Stomach (tissue), 9 donors: ENCODE data around the gene VSIG10L2. TPM values are rescaled to one million over a fixed set of nuclear protein-coding genes. Genes with fewer than 3 reads are reported as not detected.
A peak's percentile ranks its signal among the peaks of the same experiment; 100 is the strongest.

Experiments used
- DNase-seq, 2 donors: peaks; one replicate each; pipeline versions ENCODE4 v3.0.0 to v3.0.0-alpha.2; 2013 to 2019
- H3K27ac ChIP-seq, 5 donors: fragments of 200-600 bp in 4 of 5; sonication (generic) in 4 of 5; one replicate each; pipeline ENCODE4 v1.5.1; 2013 to 2019; ENCODE audit warnings: mild to moderate bottlenecking in 1 of 5, moderate library complexity in 1 of 5
- H3K27me3 ChIP-seq, 3 donors: fragments of 200-600 bp; sonication (generic); one replicate each; pipeline ENCODE4 v1.5.1; 2017 to 2019; ENCODE audit warnings: mixed run types in 1 of 3
- H3K36me3 ChIP-seq, 4 donors: fragments of 200-600 bp; sonication (generic); 1 replicate in 3 of 4; 2 replicates in 1 of 4; pipeline ENCODE4 v1.5.1; 2016 to 2019
- H3K4me1 ChIP-seq, 4 donors: fragments of 200-600 bp; sonication (generic); one replicate each; pipeline ENCODE4 v1.5.1; 2016 to 2019
- H3K4me3 ChIP-seq, 4 donors: fragments of 200-600 bp; sonication (generic) in 3 of 4; one replicate each; pipeline ENCODE4 v1.5.1; 2016 to 2019; ENCODE audit warnings: mild to moderate bottlenecking in 1 of 4
- H3K9me3 ChIP-seq, 4 donors: fragments of 200-600 bp; sonication (generic); one replicate each; pipeline ENCODE4 v1.5.1; 2016 to 2019
- CTCF ChIP-seq, 7 experiments: fragments of 450-650 bp in 4 of 7; fragments of 200-600 bp in 3 of 7; sonication (generic) in 3 of 7; IDR thresholded peaks; one replicate each; pipeline ENCODE4 v1.5.1; 2016 to 2019; ENCODE audit warnings: antibody characterized with exemption in 7 of 7, control low read depth in 2 of 7, mild to moderate bottlenecking in 1 of 7
- EP300 ChIP-seq: sonication (generic); formaldehyde crosslinking; IDR thresholded peaks from one replicate; pipeline ENCODE4 v1.6.1; 2017; ENCODE audit warnings: antibody characterized with exemption
- POLR2A ChIP-seq, 4 donors: fragments of 450-650 bp; IDR thresholded peaks; one replicate each; pipeline ENCODE4 v1.6.1; 2016; ENCODE audit warnings: antibody characterized with exemption in 4 of 4, control low read depth in 2 of 4, mild to moderate bottlenecking in 1 of 4, moderate library complexity in 1 of 4
- POLR2AphosphoS5 ChIP-seq, 3 donors: sonication (generic); formaldehyde crosslinking; IDR thresholded peaks; one replicate each; pipeline ENCODE4 v1.6.1; 2016; ENCODE audit warnings: antibody characterized with exemption in 3 of 3
- WGBS, 5 donors: extraction: QIAGEN DNeasy Blood & Tissue Kit in 3 of 5; methylation state at CpG; one replicate each; pipeline versions ENCODE4 v1.1.5 to v1.1.7; 2013 to 2018; 5-methylcytosine and 5-hydroxymethylcytosine counted together
- intact Hi-C: fragments of 100-400 bp; cut with DNase I; formaldehyde crosslinking; loops from one replicate; pipeline ENCODE4 v1.15.1; 2023; ENCODE audit warnings: low total_unique reads
- polyA plus RNA-seq, 3 donors: library from polyadenylated mRNA; stranded (reverse); fragments of 200-250 nt; gene quantifications; one replicate each; pipeline ENCODE4 v1.2.3, GENCODE V29; 2013
- total RNA-seq, 5 donors: library from RNA; depleted of rRNA; stranded (reverse); fragments of >200 nt; gene quantifications; one replicate each; pipeline versions ENCODE4 v1.1.0 to v1.2.3, GENCODE V29; 2014 to 2016
- donor health status: healthy with polysubstance abuse.
- donor health status: Bipolar disorder and iron deficiency.
- donor health status: healthy.

The VSIG10L2 gene
- total and polyA plus RNA-seq, 8 donors: 0.35 to 1.4 TPM; not detected in 6

DNA sequence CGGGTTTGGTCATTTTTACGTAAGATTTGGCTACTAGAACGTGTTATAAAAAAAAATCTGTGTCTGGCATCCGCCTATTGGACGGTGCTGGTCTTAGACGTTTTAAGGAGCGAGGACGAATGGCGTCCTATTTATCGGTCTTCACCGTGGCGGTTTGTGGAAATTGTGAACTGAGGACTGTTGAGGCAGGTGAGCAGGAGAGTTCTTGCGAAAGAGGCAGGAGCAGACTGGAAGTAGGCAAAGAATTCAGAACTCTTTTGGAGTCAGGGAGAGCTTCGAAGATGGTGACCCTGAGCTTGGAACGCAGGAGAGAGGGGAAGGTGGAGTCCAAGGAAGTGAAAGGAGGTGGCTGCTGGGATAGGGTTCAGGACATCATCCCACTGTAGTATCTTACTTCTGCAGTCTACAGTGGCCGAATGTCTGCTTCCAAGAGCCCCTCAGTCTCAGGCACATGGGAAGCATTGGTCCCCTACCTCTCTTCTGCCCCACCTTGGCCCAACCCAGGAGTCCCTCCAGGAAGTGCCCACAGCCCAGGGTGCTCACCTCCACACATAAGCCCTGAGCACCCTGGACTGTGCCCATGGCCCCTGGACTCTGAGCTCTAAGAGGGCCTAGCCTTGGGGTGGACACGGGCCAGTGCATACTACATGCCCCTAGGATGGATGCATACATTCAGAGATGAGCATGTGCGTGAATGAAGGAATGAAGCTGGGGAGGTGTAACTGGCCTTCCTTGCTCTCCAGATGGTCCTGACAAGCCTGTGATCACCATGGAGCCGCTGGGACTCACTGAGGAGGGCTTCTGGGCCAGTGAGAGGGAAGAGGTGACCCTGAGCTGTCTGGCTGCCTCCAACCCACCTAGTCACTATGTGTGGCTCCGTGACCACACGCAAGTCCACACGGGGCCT, 3.7 kb downstream of the VSIG10L2 start:
- TF ChIP-seq POLR2AphosphoS5 (IDR thresholded peaks at IDR 0.05): no peak
- TF ChIP-seq CTCF (IDR thresholded peaks at IDR 0.05): no peak
- TF ChIP-seq POLR2A (IDR thresholded peaks at IDR 0.05): no peak
- TF ChIP-seq EP300: no peak
- Histone ChIP-seq H3K27me3 (peaks cover 0 to 22% (median 0%) of the 10 kb centered on the region in 3 donors), H3K4me3 (no peak overlapping the region), H3K27ac (no peak overlapping the region), H3K4me1 (peaks cover 9 to 32% (median 24%) of the 10 kb centered on the region in 4 donors), H3K36me3 (no peaks in the 10 kb centered on the region), H3K9me3 (no peaks in the 10 kb centered on the region)
- WGBS, 5 donors: 92 to 95% (median 94%) methylated on average over 18 to 22 of the region's 22 CpGs
- intact Hi-C loops: no loop called here
- DNase-seq: no peak

DNA sequence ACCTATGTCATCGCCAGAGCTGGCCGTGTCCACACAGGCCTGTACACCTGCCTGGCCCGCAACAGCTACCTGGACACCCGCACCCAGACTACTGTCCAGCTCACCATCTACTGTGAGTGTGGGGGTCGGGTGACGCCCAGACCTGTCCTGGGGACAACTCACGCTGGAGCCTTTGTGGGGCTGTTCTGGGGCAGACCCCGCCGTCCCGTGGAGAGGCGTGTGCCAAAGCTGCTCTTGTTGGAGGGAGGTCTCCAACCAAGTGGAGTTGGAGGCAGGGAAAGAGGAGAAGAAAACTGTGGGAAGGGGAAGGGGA, 4.3 kb downstream of the VSIG10L2 start:
- Histone ChIP-seq H3K27ac (peak overlapping the region in 1 of 5 donors; percentile 75), H3K27me3 (peaks cover 0 to 20% (median 0%) of the 10 kb centered on the region in 3 donors), H3K36me3 (no peaks in the 10 kb centered on the region), H3K9me3 (no peaks in the 10 kb centered on the region), H3K4me1 (peaks cover 9 to 32% (median 24%) of the 10 kb centered on the region in 4 donors), H3K4me3 (no peak overlapping the region)
- intact Hi-C loops: no loop called here
- no peak for DNase-seq
- TF ChIP-seq POLR2A (IDR thresholded peaks at IDR 0.05): no peak
- no peak for TF ChIP-seq EP300
- TF ChIP-seq POLR2AphosphoS5 (IDR thresholded peaks at IDR 0.05): no peak
- no peak for TF ChIP-seq CTCF (IDR thresholded peaks at IDR 0.05)
- WGBS, 5 donors: 79 to 95% (median 94%) methylated on average over 10 to 11 of the region's 11 CpGs

DNA sequence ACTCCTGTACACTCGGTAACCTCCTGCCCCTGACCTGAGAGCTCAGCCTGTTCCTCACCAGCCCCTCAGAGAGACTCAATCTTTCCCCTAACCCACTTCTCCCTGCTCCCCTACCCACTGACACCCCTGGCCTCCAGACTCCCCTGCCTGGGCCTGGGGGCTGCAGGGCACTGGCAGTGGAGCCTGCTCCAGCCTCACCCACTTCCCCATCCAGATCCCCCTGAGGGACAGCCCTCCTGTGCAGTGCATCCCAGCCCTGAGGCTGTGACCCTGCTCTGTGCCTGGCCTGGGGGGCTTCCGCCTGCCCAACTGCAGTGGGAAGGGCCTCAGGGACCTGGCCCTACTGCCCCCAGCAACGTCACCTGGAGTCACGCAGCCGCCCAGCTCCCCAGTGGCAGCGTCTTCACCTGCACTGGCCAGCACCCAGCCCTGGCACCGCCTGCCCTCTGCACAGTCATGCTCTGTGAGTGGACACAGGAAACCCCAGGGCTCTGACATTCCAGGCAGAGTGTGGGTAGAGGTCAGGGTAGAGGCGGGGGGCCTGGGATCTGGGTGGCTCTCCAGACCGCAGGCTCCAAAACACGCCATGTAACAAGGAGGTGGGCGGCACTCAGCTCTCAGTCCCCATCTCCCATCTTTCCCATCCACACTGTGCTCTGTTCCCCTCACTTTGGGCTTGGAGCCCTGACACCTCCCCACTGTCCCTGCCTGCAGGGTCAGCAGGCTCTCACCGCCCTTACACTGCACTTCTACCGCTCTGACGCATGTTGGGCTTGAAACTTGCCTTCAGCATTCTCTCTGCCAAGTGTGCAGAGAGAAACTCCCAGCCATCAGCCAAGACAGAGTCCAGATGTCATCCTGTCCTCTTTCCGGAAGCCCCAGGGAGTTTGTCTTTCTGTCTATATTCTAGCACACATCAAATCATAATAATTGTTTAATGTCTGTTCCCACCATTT, 5.1 kb downstream of the VSIG10L2 start:
- intact Hi-C loops: no loop called here
- 68 to 88% (median 72%) methylated on average over 10 to 15 of the region's 15 CpGs for WGBS, 5 donors
- H3K27ac ChIP-seq: peak overlapping the region in 2 of 5 donors; percentile 57 to 75
- TF ChIP-seq POLR2AphosphoS5 (IDR thresholded peaks at IDR 0.05) (peak; percentile 32 to 76 (median 75)), EP300 (peak; percentile 76), POLR2A (IDR thresholded peaks at IDR 0.05) (no peak)
- no peaks in the 10 kb centered on the region for H3K9me3 ChIP-seq
- H3K4me3 ChIP-seq: no peak overlapping the region
- peaks cover 9 to 32% (median 24%) of the 10 kb centered on the region in 4 donors for H3K4me1 ChIP-seq
- H3K36me3 ChIP-seq: peaks cover 0 to 7% (median 0%) of the 10 kb centered on the region in 4 donors
- peaks cover 0 to 12% (median 0%) of the 10 kb centered on the region in 3 donors for H3K27me3 ChIP-seq
- DNase-seq: peak in 1 of 2 donors; percentile 92

GRCh38 chr11:125951731-125952130, 5.9 kb downstream of the VSIG10L2 start:
- Histone ChIP-seq H3K27ac (peak overlapping the region in 3 of 5 donors; percentile 7 to 75 (median 57)), H3K9me3 (no peaks in the 10 kb centered on the region), H3K36me3 (peaks cover 0 to 11% (median 0%) of the 10 kb centered on the region in 4 donors), H3K4me1 (peaks cover 9 to 32% (median 24%) of the 10 kb centered on the region in 4 donors), H3K4me3 (no peak overlapping the region), H3K27me3 (peaks cover 0 to 9% (median 0%) of the 10 kb centered on the region in 3 donors)
- intact Hi-C loops: no loop called here
- WGBS, 5 donors: 73 to 82% (median 77%) methylated on average over 11 of the region's 11 CpGs
- no peak for DNase-seq
- TF ChIP-seq EP300 (no peak), POLR2AphosphoS5 (IDR thresholded peaks at IDR 0.05) (no peak), CTCF (IDR thresholded peaks at IDR 0.05) (no peak), POLR2A (IDR thresholded peaks at IDR 0.05) (no peak)
